ENCODE results near the gene ITGB4.
"Not testable (repeated sequence)": the region's sequence is repeated elsewhere in the genome, so short reads cannot be mapped to it uniquely, and the experiment has no call there.

The ITGB4 gene

DNA sequence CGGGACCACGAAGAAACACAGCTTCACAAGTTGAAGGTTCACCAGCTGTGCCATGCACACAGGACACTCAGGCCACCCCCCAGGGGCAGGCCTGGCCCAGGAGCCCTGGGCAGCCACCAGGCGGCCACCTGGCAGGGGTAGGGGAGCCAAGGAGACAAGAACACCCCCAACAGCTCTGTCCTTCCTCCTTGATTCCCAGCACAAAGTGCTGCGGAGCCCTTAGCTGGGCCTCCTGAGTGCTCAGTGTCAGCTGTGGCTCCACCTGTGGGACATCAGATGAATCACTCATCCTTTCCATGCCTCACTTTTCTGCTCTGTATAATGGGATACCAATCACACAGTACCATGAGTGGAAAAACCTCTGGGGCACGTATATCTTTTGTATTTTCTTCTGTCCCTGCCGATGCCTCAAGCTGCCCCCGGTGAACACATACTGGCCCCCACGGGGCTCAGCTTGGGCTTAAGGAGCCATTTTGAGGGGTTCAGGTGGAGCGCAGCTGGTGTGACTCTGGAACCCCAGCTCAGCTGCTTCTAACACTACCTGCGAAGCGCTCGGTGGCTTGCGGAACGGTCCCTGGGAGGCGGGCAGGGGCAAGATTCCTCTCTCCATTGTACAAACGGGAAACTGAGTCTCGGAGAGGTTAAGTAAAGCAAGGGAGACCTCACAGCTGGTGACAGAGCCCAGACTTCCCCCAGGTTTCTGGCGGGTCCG lies 31.7 kb downstream of the ITGB4 start:
- no peak for DNase-seq (ENCODE audit: low read depth in 3 of 3)

DNA sequence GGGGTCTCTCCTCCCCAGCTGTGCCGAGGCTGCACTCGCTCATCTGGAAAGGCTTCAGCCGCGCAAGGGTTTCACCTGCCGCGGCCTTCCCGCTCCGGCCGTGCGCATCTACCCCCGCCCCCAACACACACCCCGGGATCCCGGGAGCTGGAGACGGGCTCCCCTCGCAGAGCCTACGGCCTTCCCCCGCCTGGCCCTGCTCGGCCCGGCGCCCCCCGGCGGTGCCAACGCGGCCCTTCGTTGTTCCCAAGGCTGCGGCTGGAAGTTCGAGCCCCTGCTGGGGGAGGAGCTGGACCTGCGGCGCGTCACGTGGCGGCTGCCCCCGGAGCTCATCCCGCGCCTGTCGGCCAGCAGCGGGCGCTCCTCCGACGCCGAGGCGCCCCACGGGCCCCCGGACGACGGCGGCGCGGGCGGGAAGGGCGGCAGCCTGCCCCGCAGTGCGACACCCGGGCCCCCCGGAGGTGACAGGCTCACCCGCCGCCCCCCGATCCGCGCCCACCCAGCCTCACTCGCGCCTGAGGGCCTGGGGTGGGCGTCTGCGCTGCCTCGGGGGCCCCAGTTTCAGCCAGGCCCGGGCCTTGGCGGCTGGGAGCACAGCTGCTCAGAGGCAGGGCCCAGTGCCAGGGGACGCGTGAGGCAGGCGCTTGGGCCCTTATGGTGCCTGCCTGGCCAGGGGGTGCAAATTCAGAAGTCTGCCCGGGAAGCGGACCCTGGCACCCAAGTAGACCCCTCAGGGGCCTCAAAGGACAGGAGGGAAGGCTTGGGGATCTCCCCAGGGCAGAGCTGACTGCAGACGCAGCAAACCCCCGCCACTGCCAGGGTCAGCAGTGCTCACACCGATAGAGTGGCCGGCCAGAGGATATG lies 32.5 kb downstream of the ITGB4 start:
- peak in 2 of 3 experiments; percentile 46 to 70 for DNase-seq (ENCODE audit: low read depth in 3 of 3)

DNA sequence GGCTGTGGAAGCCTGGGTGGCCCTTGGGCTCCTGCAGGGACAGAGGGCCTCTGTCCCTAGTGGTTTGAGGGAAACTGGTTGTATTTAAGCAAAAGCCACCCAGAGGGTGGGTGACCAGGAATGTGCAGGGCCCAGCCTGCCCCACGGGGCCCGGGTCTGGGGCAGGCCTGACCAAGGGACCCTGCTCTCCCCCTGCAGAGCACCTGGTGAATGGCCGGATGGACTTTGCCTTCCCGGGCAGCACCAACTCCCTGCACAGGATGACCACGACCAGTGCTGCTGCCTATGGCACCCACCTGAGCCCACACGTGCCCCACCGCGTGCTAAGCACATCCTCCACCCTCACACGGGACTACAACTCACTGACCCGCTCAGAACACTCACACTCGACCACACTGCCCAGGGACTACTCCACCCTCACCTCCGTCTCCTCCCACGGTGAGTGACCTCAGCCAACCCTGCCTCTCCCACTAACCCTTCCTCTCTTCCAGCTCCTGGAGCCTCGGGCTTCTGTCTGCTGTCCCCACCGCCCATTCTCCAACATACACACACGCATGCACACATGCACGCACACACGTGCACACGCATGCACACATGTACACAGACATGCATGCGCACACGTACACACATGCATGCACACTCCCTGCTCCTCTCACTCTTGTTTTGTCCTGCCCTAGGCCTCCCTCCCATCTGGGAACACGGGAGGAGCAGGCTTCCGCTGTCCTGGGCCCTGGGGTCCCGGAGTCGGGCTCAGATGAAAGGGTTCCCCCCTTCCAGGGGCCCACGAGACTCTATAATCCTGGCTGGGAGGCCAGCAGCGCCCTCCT lies 33.3 kb downstream of the ITGB4 start:
- DNase-seq (ENCODE audit: low read depth in 3 of 3) = no peak

DNA sequence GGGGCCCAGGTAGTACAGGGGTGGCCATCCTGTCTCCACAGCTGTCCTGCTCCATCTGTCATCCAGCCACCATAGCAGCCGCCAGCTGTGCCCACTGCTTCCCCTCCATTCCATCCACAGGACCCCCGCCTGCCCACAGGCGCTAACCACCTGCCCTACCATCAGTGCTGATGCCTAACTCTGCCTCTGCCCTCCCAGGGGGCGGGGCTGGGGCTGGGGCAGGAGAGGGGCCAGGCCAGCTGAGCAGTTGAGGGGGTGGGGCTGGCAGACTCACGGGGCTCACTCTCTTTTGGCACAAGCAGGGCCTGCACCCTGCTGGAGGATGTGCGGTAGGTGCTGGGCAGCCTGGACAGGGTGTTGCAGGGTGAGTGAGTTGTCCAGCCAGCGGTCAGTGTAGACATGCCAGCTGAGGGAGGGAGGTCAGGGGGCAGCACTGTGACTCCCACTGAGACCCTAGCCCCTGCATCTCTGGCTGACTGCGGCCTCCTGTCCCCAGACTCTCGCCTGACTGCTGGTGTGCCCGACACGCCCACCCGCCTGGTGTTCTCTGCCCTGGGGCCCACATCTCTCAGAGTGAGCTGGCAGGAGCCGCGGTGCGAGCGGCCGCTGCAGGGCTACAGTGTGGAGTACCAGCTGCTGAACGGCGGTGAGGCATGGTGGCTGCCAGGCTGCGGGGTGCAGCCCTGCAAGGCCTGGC lies 34.1 kb downstream of the ITGB4 start:
- DNase-seq (ENCODE audit: low read depth in 3 of 3) = no peak

DNA sequence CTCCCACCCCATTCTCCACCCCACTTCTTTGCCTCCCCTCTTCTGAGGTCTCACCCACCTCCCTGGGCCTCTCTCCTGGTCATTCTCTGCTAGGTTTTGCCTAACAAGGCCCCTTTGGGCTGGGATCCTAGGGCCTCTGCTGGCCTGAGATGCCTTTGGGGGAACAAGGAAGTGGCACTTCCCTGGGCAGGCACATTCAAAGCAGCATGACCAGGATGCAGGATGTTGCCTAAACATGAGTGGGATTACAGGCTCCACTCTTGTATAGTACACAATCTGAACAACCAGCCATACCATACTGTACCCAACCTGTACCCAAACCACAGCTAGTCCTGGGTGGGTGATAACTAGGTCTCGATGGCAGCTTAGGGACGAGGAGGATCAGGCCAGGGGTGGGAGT lies 34.7 kb downstream of the ITGB4 start:
- no peak for DNase-seq (ENCODE audit: low read depth in 3 of 3)

DNA sequence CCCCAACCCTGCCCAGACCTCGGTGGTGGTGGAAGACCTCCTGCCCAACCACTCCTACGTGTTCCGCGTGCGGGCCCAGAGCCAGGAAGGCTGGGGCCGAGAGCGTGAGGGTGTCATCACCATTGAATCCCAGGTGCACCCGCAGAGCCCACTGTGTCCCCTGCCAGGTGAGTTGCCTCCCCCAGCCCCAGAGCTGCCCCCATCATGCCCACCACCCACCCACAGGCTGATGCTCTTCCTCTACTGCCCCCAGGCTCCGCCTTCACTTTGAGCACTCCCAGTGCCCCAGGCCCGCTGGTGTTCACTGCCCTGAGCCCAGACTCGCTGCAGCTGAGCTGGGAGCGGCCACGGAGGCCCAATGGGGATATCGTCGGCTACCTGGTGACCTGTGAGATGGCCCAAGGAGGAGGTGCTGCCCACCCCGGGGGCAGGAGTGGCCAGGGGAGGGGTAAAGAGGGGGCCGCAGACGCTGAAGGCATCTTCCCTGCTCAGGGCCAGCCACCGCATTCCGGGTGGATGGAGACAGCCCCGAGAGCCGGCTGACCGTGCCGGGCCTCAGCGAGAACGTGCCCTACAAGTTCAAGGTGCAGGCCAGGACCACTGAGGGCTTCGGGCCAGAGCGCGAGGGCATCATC lies 35.3 kb downstream of the ITGB4 start:
- DNase-seq (ENCODE audit: low read depth in 3 of 3) = no peak

DNA sequence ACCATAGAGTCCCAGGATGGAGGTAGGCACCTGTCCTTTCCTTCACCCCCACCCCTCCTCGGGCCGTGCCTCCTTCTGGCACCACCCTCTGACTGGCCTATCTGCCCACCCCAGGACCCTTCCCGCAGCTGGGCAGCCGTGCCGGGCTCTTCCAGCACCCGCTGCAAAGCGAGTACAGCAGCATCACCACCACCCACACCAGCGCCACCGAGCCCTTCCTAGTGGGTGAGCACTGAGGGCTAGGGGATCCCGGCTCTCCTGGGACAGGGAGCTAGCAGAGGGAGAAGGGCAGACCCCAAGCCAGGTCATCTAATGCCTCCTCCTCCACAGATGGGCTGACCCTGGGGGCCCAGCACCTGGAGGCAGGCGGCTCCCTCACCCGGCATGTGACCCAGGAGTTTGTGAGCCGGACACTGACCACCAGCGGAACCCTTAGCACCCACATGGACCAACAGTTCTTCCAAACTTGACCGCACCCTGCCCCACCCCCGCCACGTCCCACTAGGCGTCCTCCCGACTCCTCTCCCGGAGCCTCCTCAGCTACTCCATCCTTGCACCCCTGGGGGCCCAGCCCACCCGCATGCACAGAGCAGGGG lies 35.9 kb downstream of the ITGB4 start:
- DNase-seq (ENCODE audit: low read depth in 3 of 3) = no peak

DNA sequence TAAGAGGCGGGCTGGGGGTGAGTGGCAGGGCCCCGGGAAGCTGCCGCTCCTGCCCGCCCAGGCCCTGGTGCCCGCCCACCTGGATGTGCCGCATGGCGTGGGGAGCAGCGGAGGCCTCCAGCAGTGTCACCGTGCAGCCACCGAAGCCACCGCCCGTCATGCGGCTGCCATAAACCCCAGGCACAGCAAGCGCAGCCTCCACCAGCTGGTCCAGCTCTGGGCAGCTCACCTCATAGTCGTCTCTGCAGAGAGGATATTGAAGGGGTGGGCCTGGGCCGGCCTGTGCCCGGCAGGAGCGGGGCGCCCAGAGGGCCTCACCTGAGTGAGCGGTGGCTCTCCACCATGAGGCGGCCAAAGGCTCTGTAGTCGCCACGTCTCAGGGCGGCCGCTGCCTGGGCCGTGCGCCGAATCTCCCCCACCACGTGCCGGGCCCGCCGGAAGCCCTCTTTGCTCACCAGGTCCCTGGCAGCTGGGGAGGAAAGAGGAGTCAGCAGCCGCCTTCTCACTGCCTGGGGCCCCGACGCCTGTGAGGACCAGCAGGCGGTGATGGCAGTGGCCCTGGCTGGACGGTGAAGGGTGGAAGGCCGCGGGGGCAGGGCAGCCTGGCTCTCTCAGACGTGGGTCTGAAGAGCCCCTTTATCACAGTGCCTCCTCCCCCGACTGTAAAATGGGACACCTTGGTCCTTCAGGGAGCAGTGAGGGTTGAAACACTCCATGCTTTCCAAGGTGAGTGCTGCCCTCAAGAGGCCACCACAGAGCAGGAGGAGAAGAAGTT lies 37.1 kb downstream of the ITGB4 start:
- DNase-seq (ENCODE audit: low read depth in 3 of 3) = no peak

DNA sequence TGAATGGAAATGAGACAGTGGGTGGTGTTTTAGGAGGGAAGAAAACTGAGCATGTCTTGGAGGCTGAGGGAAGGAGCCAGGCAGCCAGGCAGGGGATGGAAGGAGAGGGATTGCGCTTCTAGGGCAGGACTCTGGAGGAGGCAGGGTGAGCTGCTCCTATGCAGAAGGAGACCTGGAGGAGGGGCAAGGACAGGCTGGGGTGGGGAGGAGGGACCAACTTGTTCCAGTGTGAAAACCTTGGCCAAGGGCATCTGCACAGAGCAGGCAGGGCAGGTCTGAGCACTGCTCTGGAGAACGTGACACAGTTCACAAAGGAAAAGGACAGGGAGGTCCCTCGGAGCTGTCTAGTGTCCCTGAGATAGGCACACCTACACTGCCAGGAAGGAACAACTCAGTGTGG lies 38.2 kb downstream of the ITGB4 start:
- no peak for DNase-seq (ENCODE audit: low read depth in 3 of 3)

DNA sequence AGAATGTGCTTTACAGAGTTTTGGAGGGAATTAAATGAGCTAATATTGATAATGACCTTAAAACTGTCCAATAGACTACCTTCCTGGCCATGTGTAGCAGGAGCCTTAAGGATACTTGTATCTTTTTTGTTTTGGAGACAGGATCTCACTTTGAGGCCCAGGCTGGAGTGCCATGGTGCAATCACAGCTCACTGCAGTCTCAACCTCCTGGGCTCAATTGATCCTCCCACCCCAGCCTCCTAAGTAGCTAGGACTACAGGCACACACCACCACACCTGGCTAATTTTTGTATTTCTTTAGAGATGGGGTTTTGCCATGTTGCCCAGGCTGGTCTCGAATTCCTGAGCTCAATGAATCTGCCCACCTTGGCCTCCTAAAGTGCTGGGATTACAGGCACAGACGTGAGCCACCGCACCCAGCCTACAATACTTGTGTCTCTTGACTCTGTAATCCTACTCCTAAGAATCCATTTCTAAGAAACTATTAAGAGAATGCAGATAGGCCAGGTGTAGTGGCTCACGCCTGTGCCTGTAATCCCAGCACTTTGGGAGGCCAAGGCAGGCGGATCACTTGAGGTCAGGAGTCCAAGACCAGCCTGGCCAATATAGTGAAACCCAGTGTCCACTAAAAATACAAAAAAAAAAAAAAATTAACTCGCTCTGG lies 38.9 kb downstream of the ITGB4 start:
- DNase-seq (ENCODE audit: low read depth in 3 of 3) = not testable (repeated sequence)

DNA sequence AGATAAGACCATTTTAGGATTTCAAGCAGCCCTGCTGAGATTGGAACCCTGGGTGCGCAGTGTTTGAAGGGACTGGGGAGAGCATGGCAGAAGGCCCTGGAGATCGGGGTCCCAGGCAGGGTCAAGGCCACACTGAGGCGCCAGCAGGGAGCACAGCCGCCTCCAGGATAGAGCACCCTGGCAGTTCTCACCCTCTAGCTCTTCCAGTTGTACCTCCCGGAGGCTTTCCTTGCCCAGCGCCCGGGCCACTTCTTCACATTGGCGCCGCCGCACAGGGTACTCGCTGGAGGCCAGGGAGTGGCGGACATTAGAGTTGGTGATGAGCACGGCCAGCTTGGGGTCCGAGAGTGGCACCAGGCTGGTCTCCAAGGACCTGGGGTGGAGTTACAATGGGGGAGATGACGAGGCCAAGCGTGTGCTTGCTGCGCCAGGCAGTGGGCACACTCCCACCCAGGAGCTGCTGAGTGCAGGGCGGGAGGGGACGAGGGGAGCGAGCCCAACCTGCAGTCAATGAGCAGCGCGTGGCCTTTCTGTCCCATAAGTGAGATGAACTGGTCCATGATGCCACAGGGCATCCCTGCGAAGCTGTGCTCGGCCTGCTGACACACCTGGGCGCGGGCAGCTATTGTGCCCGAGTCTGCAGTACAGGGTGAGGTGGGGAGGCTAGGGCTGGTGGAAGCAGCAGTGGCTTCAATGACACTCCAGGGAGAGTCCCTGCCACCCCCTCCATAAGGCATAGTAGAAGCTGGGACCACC lies 41.4 kb downstream of the ITGB4 start:
- DNase-seq (ENCODE audit: low read depth in 3 of 3) = no peak

DNA sequence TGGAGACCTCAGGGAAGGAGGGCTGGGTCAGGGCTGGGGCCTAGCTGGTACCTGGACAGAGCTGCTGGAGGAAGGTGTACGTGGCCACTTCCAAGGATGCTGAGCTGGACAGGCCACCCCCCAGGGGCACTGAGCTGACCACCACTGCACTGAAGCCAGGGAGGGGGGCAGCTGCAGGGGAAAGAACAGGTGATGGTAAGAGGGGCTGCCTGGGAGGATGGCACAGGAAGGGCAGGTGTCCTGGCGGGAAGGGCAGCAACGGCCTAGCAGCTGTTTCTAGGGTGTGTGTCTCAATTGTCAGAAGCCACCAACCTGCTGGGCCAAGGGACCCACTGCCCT lies 42.0 kb downstream of the ITGB4 start:
- no peak for DNase-seq (ENCODE audit: low read depth in 3 of 3)

DNA sequence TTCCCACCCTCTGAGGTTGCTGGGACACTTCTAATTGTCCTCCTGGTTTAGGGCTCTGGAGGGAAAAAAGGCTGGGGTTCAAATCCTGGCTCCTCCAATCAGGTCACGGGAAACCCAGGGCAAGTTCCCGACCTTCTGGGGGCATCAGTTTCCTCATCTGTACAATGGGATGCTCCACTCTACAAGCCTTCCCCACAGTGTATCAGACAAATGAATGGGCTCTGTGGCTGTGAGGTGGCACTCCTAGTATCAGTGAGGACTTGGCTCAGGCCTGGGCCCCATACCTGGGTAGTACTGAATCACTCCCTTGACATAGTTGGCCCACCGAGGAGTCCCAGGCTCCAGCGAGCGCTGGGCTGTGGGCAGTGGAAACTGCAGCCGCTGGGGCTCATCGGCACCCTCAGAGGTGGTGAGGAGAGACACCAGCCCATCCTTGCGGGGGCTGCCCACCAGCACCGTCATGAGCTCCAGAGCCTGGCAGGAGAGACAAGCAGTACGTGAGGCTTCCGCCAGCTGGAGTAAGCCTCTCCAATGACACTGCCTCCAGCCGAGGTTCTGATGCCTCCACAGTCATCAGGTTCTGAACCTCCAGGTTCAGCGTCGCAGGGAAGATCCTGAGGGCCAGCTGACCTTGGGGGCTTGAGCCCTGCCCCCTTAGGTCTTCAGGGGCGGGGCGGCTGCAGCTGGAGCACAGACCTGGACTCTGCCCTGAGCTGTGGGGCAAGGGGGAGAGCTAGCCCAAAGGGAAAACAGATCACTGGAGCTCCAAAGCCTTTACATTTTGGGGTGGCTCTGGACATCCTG lies 42.6 kb downstream of the ITGB4 start:
- DNase-seq (ENCODE audit: low read depth in 3 of 3) = no peak

DNA sequence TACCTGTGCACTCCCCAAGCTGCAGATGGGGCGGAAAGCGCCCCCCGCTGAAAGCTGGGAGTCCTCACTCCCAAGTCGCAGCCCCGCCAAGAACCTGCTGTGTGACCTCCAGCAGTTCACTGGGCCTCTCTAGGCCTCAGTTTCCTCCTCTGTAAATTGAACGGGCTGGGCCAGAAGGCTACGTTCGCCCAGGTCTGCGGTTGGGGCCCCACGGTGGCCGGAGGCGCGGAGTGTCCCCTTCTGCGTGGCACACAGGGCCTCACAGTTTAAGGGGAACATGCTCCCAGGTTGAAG lies 43.1 kb downstream of the ITGB4 start:
- DNase-seq (ENCODE audit: low read depth in 3 of 3) = no peak

DNA sequence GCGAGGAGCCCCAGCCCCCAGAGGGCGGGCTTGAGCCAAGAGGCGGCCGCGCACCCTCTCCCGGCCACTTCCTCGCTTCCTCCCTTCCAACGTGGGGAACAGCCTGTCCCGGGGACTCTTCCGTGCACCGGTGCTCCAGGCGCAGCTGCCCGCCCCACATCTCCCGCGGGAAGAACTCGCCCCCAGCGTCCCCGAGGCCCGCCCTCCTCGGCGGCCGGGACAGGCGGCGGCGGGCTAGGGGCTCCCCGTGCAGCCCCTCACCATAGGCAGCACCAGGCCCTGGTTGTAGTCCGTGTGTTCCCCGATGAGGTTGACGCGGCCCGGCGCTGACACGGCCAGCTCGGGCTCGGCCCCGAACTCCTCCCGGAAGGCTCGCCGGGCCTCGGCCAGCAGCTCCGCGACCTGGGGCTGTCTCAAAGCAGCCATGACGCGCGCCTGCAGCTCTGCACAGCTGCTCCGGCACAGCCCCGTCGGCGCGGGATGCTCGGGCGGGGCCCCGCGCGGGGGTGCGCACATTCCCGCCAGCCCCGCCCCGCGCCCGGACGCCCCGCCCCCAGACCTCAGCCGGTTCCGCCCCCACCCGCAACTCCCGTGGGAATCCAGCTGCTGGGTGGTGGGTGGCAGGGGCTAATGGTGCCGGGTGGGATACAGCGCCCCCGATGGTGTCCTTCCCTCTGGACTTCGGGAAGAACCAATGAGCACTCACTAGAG lies 43.6 kb downstream of the ITGB4 start, which contains the start of gene GALK1:
TSS of gene GALK1 (minus strand) at position 482 of the 711 bp plus-strand sequence. CDS start at position 426, 56 bp downstream.
- DNase-seq (ENCODE audit: low read depth in 3 of 3) = peak; percentile 48 to 74 (median 59)

DNA sequence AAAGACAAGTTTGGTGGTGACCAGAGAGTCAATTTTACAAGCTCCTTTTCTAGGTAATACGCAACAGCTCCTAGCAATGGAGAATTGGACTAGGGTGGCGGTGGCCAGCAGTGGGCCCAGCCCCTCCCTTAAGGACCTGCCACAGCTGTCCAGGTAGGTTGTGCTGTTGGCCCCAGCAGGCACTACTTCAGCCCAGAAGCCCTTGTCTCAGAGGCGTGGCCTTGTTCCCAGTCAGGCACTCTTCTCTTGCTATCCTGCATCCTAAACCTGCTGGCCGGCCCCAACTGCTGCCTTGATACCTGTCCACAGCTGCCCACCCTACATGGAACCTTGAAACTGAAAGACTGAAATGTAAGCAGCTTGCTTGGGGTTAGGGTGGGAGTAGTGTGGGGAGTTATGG lies 44.7 kb downstream of the ITGB4 start:
- DNase-seq (ENCODE audit: low read depth in 3 of 3) = no peak

DNA sequence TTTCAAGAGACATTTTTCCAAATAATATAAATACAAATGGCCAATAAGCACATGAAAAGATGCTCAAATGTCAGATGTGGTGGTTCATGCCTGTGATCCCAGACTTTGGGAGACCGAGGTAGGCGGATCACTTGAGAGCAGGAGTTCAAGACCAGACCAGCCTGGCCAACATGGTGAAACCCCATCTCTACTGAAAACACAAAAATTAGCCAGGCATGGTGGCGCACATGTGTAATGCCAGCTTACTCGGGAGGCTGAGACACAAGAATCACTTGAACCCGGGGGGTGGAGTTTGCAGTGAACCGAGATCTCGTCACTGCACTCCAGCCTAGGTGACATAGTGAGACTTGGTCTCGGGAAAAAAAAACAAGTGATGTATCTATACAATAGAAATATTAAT lies 46.6 kb downstream of the ITGB4 start:
- no peak for DNase-seq (ENCODE audit: low read depth in 3 of 3)

Measured in stimulated activated CD4-positive, alpha-beta T cell treated with anti-CD3 and anti-CD28 coated beads, TNF-alpha, amount 100 ng/mL, for 24 hours (primary cell).